ENCODE results near the gene NOVA2. TPM values are rescaled to one million over a fixed set of nuclear protein-coding genes. Genes with fewer than 3 reads are reported as not detected.

NOVA2 gene
- total RNA-seq, 1 experiment from 2014 or later, result 2.5 TPM

- POLR2A ChIA-PET, result no interaction called here
- H4K20me1 ChIP-seq (ENCODE audit: insufficient read depth), result no peaks in the 10 kb centered on the region
- intact Hi-C loops (cut with micrococcal nuclease), result no loop called here
- no peaks in the 10 kb centered on the region for H3K9me2 ChIP-seq (ENCODE audit: insufficient read depth)
- peaks cover 10 to 18% of the 10 kb centered on the region in 2 experiments; a peak in 3 of 4 replicates for H3K4me1 ChIP-seq (ENCODE audit: control insufficient read depth in 1 of 2, insufficient read depth in 2 of 2, low read length in 2 of 2)
- ATAC-seq, result no peak
- no peaks in the 10 kb centered on the region for H3K36me3 ChIP-seq (ENCODE audit: control insufficient read depth in 1 of 2, insufficient read depth in 2 of 2, low read length in 2 of 2)
- DNase-seq (ENCODE audit: low read depth, low spot score), result no peak
- H3K9me3 ChIP-seq (ENCODE audit: control insufficient read depth in 1 of 2, insufficient read depth in 1 of 2, low read depth in 1 of 2, low read length in 2 of 2), result no peaks in the 10 kb centered on the region
- TF ChIP-seq EGR1 (IDR thresholded peaks at IDR 0.05; ENCODE audit: low read depth) (no peak), YY1 (IDR thresholded peaks at IDR 0.05; ENCODE audit: extremely low read depth, insufficient replicate concordance, low read depth, low read length) (no peak), ZFX (IDR thresholded peaks at IDR 0.05) (no peak), ELF1 (IDR thresholded peaks at IDR 0.05; ENCODE audit: borderline replicate concordance, low read depth) (no peak), TCF7L2 (IDR thresholded peaks at IDR 0.05; ENCODE audit: borderline replicate concordance, extremely low read depth, insufficient read depth, insufficient read length) (no peak), ZNF274 (IDR thresholded peaks at IDR 0.05; ENCODE audit: low read depth, low read length) (no peak), MAX (IDR thresholded peaks at IDR 0.05) (no peak), EZH2 (IDR thresholded peaks at IDR 0.05) (no peak), SP1 (IDR thresholded peaks at IDR 0.05; ENCODE audit: low read depth) (no peak)
- TF ChIP-seq, protein P1, sequence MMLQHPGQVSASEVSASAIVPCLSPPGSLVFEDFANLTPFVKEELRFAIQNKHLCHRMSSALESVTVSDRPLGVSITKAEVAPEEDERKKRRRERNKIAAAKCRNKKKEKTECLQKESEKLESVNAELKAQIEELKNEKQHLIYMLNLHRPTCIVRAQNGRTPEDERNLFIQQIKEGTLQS (IDR thresholded peaks at IDR 0.05), result no peak
- H3K27me3 ChIP-seq (ENCODE audit: insufficient read depth, low read length), result peaks cover 6% of the 10 kb centered on the region; the same call in 1 of the 2 replicates
- H3K4me3 ChIP-seq (replicated peaks in 1 of 2; ENCODE audit: low read depth in 1 of 2, low read length in 2 of 2), result no peak overlapping the region
- no peak overlapping the region for H2AFZ ChIP-seq (ENCODE audit: low read depth, low read length, poor library complexity, severe bottlenecking)
- no peak overlapping the region for H3K27ac ChIP-seq (ENCODE audit: low read depth, low read length)
- BruUV-seq (replicated peaks), result no TSS peak
- H3K79me2 ChIP-seq (ENCODE audit: insufficient read depth, low read length), result no peaks in the 10 kb centered on the region
- CTCF ChIA-PET, result no interaction called here
- no peak overlapping the region for H3K9ac ChIP-seq (ENCODE audit: low read length)
- no peak overlapping the region for H3K4me2 ChIP-seq (ENCODE audit: low read length)
- RAD21 ChIA-PET (ENCODE audit: low non-redundant PET in 1 of 2, low total read pairs in 2 of 2, uncharacterized antibody in 2 of 2, unreplicated experiment in 2 of 2), result no interaction called here
Observed at GRCh38 chr19:45958769-45959516, 14.7 kb downstream of the NOVA2 start.
